Measurements from ENCODE around the gene LRP1. TPM values are rescaled to one million over a fixed set of nuclear protein-coding genes. Genes with fewer than 3 reads are reported as not detected.

Gene LRP1
- total RNA-seq, 1 experiment from 2014 or later = 14.7 TPM

- peaks cover 19% of the 10 kb centered on the region for H3K4me1 ChIP-seq (ENCODE audit: insufficient read depth, low read length)
- BruUV-seq (replicated peaks) = no TSS peak
- POLR2A ChIA-PET (ENCODE audit: unreplicated experiment) = no interaction called here
Measured at GRCh38 chr12:57099047-57099714, 29.1 kb upstream of the LRP1 start.

GRCh38 chr12:57099766-57100165 is 28.5 kb upstream of the LRP1 start:
- H3K9ac ChIP-seq (ENCODE audit: low read length) = no peak overlapping the region
- no peak overlapping the region for H3K4me2 ChIP-seq (ENCODE audit: low read length)
- ChIA-PET POLR2A (ENCODE audit: unreplicated experiment) (no interaction called here), CTCF (no interaction called here)
- no peaks in the 10 kb centered on the region for H3F3A ChIP-seq (ENCODE audit: low read length, unreplicated experiment)
- H3K36me3 ChIP-seq (ENCODE audit: low read depth, low read length) = no peaks in the 10 kb centered on the region
- H3K27ac ChIP-seq (ENCODE audit: low read length) = no peak overlapping the region
- no peaks in the 10 kb centered on the region for H4K20me1 ChIP-seq (ENCODE audit: low read length)
- no peaks in the 10 kb centered on the region for H3K79me2 ChIP-seq (ENCODE audit: low read length)
- TF ChIP-seq CTCF (conservative IDR thresholded peaks at IDR 0.05; ENCODE audit: low read depth, low read length) (no peak), EZH2 (IDR thresholded peaks at IDR 0.05; ENCODE audit: low read length, unreplicated experiment) (no peak), EZH2phosphoT487 (IDR thresholded peaks at IDR 0.05; ENCODE audit: borderline replicate concordance, low read length) (no peak)
- intact Hi-C loops (cut with micrococcal nuclease) = no loop called here
- no peaks in the 10 kb centered on the region for H3K9me3 ChIP-seq (ENCODE audit: low read length)
- H3K4me3 ChIP-seq (ENCODE audit: low read length) = no peak overlapping the region
- ATAC-seq (no peak), DNase-seq (no peak)
- H3K27me3 ChIP-seq (ENCODE audit: low read length) = no peaks in the 10 kb centered on the region
- H3K9me2 ChIP-seq (replicated peaks; ENCODE audit: low read length) = no peaks in the 10 kb centered on the region
- BruUV-seq (replicated peaks) = no TSS peak
- peaks cover 19% of the 10 kb centered on the region for H3K4me1 ChIP-seq (ENCODE audit: insufficient read depth, low read length)
- H2AFZ ChIP-seq (ENCODE audit: low read length) = no peak overlapping the region

More at GRCh38 chr12:57099047-57099714, 29.1 kb upstream of the LRP1 start:
- Histone ChIP-seq H3K9me2 (replicated peaks; ENCODE audit: low read length) (no peaks in the 10 kb centered on the region), H3K27me3 (ENCODE audit: low read length) (no peaks in the 10 kb centered on the region), H4K20me1 (ENCODE audit: low read length) (no peaks in the 10 kb centered on the region), H3K27ac (ENCODE audit: low read length) (no peak overlapping the region), H3K79me2 (ENCODE audit: low read length) (no peaks in the 10 kb centered on the region), H3K9ac (ENCODE audit: low read length) (no peak overlapping the region), H2AFZ (ENCODE audit: low read length) (no peak overlapping the region), H3F3A (ENCODE audit: low read length, unreplicated experiment) (no peaks in the 10 kb centered on the region), H3K4me2 (ENCODE audit: low read length) (no peak overlapping the region), H3K9me3 (ENCODE audit: low read length) (no peaks in the 10 kb centered on the region), H3K36me3 (ENCODE audit: low read depth, low read length) (no peaks in the 10 kb centered on the region), H3K4me3 (ENCODE audit: low read length) (no peak overlapping the region)
- TF ChIP-seq EZH2 (IDR thresholded peaks at IDR 0.05; ENCODE audit: low read length, unreplicated experiment) (no peak), EZH2phosphoT487 (IDR thresholded peaks at IDR 0.05; ENCODE audit: borderline replicate concordance, low read length) (no peak), CTCF (conservative IDR thresholded peaks at IDR 0.05; ENCODE audit: low read depth, low read length) (no peak)
- DNase-seq (peak; percentile 34), ATAC-seq (peak; percentile 19; the same call in 1 of the 2 replicates)
- CTCF ChIA-PET = no interaction called here
- intact Hi-C loops (cut with micrococcal nuclease) = no loop called here
